ENCODE measurements around the gene LRBA.

DNA sequence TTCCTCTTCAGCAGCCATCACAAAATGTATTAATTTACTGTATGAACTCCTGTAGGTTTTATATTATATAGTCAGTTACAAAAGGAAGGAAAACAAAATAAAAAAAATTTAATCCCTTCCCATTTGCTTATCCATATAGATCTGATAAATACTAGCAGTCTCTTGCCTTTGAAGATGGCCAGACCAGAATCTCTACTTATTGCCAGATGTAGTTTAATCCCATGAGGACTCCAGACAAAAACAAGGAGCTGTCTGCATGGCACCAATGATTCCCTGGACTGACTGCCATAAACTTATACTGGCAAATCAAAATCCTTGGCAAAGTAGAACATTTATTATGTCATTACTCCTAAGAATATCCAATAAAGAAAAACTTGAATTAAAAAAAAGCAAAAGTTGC, 656.4 kb downstream of the LRBA start:
- TF ChIP-seq, protein P1, sequence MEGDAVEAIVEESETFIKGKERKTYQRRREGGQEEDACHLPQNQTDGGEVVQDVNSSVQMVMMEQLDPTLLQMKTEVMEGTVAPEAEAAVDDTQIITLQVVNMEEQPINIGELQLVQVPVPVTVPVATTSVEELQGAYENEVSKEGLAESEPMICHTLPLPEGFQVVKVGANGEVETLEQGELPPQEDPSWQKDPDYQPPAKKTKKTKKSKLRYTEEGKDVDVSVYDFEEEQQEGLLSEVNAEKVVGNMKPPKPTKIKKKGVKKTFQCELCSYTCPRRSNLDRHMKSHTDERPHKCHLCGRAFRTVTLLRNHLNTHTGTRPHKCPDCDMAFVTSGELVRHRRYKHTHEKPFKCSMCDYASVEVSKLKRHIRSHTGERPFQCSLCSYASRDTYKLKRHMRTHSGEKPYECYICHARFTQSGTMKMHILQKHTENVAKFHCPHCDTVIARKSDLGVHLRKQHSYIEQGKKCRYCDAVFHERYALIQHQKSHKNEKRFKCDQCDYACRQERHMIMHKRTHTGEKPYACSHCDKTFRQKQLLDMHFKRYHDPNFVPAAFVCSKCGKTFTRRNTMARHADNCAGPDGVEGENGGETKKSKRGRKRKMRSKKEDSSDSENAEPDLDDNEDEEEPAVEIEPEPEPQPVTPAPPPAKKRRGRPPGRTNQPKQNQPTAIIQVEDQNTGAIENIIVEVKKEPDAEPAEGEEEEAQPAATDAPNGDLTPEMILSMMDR (IDR thresholded peaks at IDR 0.05; ENCODE audit: borderline replicate concordance, extremely low read depth, low read length, poor library complexity, severe bottlenecking) = no peak
- TF ChIP-seq EZH2 (IDR thresholded peaks at IDR 0.05; ENCODE audit: borderline replicate concordance, low read depth, low read length, severe bottlenecking) = no peak
